GM18499 (cell line): ENCODE results near the gene ADAMTSL4.

Source experiments
- ATAC-seq: cut with Tn5 transposase; IDR thresholded peaks from one replicate; pipeline ENCODE4 v1.9.1; 2021; ENCODE audit warnings: moderate number of reproducible peaks; ENCODE audit not compliant: insufficient read depth, unreplicated experiment

ADAMTSL4 gene

DNA sequence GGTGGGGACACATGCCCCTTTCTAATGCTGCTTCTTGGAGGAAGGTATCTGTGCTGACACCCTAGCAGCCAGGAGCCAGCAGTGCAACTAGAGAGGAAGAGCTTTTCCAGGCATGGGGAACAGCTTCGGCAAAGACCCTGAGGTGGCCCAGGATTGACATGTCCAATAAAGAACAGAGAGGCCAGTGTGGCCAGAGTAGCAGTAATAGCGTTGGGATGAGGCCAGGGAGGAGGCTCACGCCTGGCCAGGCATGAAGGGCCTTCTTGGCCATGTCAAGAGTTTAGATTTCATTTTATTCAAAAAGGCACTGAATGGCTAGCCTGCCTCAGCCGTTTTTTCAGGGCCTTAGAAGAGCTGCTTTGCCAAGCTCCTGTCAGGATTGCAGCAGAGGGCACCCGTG, 16.3 kb upstream of the ADAMTSL4 start:
- no peak for ATAC-seq

- no peak for ATAC-seq
Measured at GRCh38 chr1:150534002-150534401, 15.2 kb upstream of the ADAMTSL4 start.

GRCh38 chr1:150535511-150536287, 13.5 kb upstream of the ADAMTSL4 start:
- no peak for ATAC-seq

DNA sequence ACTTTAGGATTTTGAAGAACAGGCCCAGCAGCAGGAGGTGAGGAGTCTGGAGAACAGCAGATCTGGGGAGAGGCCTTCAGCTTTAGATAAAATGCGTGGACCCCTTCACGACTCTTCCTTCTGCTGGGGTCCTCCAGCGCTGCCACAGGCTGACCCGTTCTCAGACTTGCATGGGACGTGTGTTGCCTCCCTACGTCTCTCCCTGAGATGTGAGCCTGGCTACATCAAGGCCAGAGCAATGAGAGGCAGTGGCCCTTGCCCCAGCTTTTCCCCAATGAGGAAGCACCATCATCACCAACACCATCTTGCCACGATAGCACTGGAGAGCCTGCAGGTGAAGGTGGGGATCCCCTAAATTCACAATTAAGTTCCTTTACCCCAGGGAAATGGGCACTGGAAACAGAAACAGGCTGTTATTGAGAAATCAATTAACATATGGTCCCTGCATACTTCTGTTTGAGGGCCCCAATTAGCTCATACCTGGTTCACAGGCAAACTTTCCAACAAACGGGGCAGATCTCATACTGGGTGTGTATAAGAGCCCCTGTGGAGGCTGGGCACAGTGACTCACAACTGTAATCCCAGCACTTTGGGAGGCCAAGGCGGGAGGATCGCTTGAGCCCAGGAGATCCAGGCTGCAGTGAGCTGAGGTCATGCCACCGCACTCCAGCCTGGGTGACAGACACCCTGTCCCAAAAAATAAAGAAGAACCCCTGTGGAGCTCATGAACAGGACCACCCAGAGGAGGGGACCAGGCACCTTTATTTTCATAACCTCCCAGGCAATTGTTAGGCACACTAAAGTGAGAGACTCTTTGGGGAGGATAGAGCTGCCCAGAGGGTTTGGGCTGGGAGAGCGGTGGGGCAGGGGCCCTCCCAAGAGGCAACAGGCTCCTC, 12.1 kb upstream of the ADAMTSL4 start:
- no peak for ATAC-seq

DNA sequence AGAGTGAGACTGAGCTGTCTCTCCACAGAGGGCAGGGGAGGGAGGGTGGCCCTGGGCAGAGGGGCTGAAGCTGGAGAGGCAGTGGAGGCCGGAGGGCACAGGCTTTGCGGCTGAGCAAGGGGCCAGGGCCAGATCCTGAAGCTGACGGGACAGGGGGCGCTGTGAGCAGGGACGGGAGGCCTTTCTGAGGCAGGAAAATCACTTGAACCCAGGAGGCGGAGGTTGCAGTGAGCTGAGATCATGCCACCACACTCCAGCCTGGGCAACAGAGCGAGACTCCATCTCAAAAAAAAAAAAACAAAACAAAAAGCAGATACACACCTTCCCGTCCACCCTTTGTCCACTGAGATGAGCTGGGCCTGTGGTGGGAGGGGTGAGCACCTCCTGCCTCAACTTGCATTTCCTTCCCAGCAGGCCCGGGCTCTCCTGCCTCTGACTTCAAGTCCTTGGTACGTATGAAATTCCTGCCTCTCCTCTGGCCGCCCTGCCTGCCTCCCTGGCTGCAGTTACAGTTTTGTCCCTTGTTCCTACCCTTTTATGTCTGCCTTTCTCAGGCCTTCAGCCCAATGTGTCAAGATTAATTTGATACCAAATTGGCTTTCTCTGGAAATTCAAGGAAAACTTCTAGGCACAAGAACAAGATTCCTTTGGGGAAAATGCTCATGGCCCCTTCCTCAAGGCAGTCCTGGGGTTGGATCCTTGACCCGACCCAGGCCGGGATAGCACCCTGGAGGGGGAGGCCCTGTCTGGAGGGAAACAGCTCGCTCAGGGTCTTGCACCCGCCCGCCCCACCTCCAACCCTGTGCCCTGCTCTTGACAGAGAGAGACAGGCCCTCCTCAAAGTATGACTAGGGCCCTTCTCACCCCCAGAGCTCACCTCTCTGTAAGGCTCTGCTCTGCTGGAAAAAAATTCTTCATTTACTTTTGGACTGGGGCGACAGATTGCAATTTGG, 11.2 kb upstream of the ADAMTSL4 start:
- no peak for ATAC-seq

GRCh38 chr1:150543500-150544143, 5.6 kb upstream of the ADAMTSL4 start:
- ATAC-seq: no peak

DNA sequence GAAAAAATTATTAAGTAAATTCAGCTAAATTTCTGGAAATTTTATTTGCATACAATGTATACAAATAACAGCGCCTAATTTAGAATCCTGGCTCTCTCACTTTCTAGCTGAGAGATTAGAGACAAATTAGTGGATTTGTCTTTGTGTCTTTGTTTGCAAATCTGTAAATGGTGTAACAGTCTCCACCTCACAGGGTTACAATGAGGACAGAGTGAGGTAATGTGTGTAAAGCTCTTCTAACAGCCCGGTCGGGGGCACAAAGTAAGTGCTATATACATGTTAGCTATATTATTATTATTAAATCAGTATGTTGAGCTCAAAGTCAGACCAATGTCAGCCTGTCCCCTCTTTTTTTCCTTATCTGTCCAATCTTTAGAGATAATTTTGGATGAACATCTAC, 5.0 kb upstream of the ADAMTSL4 start:
- ATAC-seq: no peak

GRCh38 chr1:150545486-150546032, 3.6 kb upstream of the ADAMTSL4 start:
- ATAC-seq: no peak

GRCh38 chr1:150546294-150546937, 2.8 kb upstream of the ADAMTSL4 start:
- ATAC-seq: no peak

- ATAC-seq: no peak
Measured at GRCh38 chr1:150548324-150548631, 930 bp upstream of the ADAMTSL4 start.

- ATAC-seq: no peak
Measured at GRCh38 chr1:150549496-150550221, 451 bp downstream of the ADAMTSL4 start.

DNA sequence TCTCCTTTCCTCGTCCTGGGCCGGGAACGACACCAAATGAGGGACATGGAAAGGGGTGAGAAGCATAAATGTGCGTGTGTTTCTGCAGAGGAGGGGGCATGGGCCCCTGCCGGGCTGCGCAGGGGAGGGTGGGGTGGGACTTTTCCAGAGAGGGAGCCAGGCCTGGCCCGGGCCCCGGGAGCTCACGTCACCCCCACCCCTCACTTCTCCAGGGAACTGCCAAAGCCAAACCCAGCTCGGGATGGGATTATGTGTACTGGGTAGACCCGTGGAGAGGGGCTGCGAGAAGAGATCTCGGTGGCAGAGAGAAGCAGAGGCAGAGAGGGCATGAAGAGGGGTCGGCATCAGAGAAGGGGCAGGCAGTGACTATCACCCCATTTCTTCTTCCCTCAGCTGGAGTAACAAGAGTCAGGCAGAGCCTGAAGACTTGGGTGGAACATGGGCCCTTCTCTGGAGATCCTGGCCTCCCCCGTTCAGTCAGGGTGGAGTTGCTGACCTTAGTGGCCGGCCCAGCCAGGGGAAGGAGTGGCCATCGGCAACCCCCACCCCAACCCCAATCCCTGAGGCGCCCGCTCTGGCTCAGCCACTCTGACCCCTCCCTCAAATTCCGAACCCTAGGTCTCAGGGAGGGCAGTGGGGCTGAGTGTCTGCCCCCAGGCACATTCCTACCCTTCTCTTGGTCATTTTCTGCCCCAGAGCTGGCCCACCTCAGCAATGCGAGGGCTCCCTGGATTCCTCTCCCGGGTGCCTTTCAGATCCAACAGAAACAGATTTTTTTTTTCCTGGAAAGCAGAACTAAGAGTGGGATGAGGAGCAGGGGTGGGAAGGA, 1.2 kb downstream of the ADAMTSL4 start:
- ATAC-seq: no peak

- no peak for ATAC-seq
Measured at GRCh38 chr1:150551051-150551783, 2.0 kb downstream of the ADAMTSL4 start.

- no peak for ATAC-seq
Measured at GRCh38 chr1:150551784-150552127, 2.5 kb downstream of the ADAMTSL4 start.

GRCh38 chr1:150552128-150552910, 3.1 kb downstream of the ADAMTSL4 start:
- no peak for ATAC-seq

DNA sequence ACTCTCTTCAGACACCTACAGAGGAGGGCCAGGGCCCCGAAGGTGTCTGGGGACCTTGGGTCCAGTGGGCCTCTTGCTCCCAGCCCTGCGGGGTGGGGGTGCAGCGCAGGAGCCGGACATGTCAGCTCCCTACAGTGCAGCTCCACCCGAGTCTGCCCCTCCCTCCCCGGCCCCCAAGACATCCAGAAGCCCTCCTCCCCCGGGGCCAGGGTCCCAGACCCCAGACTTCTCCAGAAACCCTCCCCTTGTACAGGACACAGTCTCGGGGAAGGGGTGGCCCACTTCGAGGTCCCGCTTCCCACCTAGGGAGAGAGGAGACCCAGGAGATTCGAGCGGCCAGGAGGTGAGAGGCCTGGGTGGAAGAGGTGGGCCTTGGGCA, 3.7 kb downstream of the ADAMTSL4 start:
- ATAC-seq: no peak
